D721Med (cell line): ENCODE measurements around the gene ASZ1.

Source experiments
- DNase-seq: peaks from one replicate; pipeline ENCODE4 v3.0.0; 2011; ENCODE audit warnings: low spot score; ENCODE audit not compliant: insufficient read length
- FAIRE-seq: peaks from 2 replicates; lab custom pipeline; 2011; peaks lifted over from hg19 to GRCh38; lab: Jason Lieb, UNC
- TF ChIP-seq, protein P1 (sequence below): IDR thresholded peaks from 2 replicates; pipeline ENCODE4 v1.5.1; 2012; ENCODE audit warnings: mild to moderate bottlenecking, control low read depth; ENCODE audit not compliant: insufficient read depth; ENCODE audit errors: missing control alignments

Gene ASZ1

DNA sequence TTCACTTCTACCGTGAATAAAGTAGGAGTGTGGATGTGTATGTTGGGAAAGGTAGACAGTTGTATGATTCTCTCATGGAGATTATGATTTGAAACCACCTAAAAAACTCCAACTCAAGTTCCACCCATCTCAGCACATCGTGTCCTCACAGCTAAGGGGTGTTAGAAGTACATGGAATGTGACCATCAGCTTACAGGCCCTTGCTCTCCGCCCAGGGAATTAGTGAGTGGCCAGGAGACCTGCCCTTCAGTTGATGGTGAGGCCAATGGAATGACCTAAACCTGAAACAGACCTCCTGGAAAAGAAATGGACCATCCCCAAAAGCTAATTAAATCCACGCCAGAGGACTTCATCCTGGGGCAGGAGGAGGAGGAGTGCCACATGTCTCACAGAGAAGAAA is 102.3 kb downstream of the ASZ1 start:
- TF ChIP-seq, protein P1, sequence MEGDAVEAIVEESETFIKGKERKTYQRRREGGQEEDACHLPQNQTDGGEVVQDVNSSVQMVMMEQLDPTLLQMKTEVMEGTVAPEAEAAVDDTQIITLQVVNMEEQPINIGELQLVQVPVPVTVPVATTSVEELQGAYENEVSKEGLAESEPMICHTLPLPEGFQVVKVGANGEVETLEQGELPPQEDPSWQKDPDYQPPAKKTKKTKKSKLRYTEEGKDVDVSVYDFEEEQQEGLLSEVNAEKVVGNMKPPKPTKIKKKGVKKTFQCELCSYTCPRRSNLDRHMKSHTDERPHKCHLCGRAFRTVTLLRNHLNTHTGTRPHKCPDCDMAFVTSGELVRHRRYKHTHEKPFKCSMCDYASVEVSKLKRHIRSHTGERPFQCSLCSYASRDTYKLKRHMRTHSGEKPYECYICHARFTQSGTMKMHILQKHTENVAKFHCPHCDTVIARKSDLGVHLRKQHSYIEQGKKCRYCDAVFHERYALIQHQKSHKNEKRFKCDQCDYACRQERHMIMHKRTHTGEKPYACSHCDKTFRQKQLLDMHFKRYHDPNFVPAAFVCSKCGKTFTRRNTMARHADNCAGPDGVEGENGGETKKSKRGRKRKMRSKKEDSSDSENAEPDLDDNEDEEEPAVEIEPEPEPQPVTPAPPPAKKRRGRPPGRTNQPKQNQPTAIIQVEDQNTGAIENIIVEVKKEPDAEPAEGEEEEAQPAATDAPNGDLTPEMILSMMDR: no peak
- no peak for FAIRE-seq
- no peak for DNase-seq

DNA sequence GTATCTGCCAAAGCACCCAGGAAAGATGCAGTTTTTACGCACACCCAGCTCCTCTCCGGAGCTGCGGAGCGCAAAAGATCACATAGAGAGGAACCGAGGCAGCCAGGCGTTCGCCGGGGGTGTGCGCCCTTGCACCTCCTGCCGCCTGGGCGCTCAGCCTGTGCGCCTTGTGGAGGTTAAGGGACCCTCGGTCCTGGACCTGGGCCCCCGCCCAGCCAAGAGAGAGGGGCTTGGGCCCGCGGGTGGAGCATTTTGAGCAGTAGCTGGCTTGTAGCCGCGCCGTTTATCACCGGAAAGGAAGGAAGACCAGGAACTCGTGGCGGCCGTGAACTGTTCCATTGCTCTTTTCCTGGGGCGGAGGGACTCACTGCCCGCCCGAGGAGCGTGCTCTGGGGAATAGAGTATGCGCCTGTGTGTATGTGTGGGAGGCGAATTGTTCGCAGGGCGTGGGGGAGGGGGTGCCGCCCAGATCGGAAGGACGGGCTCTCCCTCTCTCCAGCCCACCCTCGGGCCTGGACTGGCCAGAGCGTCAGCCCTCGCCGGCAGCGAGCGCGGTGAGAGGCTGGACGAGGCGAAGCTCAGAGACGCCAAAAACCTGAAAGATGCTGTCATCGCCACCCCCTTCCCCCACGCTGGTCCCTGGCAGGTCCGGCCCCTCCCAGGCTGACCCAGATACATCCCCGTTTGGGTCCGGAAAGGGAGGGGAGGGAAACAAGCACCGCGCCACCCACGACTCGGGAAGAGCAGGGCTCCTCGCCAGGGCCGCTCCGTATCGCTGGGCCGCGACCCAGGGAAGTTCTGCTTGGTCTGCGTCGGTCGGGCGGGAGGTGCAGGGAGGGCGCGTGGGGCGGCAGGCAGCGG is 103.2 kb downstream of the ASZ1 start:
- TF ChIP-seq, protein P1: no peak
- FAIRE-seq (no peak), DNase-seq (no peak)

DNA sequence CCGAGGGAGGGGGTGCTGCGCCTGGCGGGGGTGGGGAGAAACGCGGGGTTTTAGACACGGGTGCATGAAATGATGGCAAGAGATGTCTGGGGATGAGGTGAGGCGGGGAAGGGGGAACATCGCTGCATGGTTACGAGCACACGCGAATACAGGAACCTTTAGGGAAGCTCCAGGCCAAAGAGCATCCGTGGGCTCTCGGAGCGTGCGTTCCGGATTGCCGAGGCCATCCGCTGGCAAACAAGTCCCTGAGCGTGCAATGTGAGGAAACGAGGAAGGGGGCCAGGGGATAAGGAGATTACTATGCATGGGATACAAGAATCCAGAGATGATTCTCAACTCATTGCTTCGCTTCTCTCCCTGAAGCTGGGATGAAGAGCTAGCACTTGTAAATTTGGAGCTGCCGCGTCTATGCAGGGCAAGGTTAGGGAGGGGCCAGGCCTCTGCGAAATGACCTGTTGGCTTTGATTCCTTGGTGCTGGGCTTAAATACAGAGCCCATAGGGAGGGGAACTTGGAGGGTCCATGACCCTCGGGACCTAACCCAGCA is 103.9 kb downstream of the ASZ1 start:
- DNase-seq: no peak
- TF ChIP-seq, protein P1: no peak
- no peak for FAIRE-seq

DNA sequence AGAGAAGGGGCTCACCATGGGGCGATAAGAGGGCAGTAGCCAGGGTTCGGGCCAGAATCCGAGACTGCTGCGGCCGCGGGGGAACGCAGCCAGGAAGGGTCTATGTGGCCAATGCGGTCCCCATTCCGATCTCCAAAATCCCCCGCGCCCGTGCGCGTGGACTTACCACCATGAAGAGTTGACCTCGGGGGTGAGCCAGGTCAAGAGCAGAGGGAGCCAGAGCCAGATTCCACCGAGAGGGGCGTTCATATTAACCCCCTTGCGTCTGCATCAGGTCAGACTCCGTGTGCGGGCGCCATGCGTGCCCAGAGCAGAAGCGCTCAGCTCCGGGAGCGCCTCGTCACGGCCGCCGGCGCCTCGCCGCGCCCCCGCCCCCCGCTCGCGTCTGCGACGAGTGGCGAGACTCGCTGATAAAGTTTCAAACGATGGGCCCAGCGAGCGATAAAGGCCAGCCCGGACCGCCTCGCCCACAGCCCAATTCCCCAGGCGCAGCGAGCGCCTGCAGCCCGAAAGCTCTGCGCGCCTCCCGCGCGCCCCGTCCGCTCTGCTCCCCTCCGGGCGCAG is 104.5 kb downstream of the ASZ1 start, which contains the start of gene WNT2:
TSS of gene WNT2 (minus strand) at position 318 of the 564 bp plus-strand sequence. CDS start at position 249, 69 bp downstream.
- no peak for DNase-seq
- TF ChIP-seq, protein P1: no peak
- no peak for FAIRE-seq

DNA sequence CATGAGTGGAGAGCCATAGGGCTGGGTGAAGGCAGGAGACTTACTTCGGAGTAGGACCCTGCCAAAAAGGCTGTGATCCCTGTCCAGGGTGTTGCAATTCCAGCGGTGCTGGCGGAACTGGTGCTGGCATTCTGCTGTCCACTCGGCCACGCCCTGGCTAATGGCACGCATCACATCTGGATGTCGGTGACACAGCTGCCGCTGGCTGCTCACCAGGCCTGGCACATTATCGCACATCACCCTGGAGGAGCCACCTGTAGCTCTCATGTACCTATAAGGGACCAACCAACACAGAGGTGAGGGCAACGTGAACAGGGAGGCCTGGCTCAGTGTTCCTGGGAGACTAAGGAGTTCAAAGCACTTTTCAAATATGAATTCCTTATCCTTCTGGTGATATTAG is 106.8 kb downstream of the ASZ1 start:
- TF ChIP-seq, protein P1: no peak
- FAIRE-seq (no peak), DNase-seq (no peak)

DNA sequence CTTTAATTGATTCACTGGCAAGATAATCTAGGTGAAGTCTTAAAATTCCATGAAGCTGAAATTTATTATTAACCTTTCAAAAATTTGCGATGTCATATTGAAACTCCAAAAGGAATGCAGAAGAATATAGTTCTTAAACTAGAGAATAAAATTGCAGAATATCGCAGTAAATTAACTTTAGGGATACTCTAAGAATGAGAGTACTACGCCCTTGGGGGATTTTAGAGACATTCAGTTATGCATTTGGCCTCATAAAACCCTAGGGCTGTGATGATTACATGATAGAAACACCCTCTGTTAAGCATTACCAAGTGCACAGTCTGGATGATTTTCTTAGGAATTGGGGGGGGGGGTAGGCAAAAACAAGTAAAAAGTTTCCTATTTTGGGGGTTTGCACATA is 108.1 kb downstream of the ASZ1 start:
- DNase-seq (no peak), FAIRE-seq (no peak)
- TF ChIP-seq, protein P1: no peak
